Neutrophil (primary cell): Measurements from ENCODE around the gene ETFB.
"Not testable (repeated sequence)": the region's sequence is repeated elsewhere in the genome, so short reads cannot be mapped to it uniquely, and the experiment has no call there.

ENCODE experiments used
- H3K27ac ChIP-seq: fragments of 200-600 bp; sonication (generic); 2 replicates; pipeline ENCODE4 v1.5.1; 2016; ENCODE audit warnings: mild to moderate bottlenecking, moderate library complexity
- H3K27me3 ChIP-seq: fragments of 200-600 bp; sonication (generic); 2 replicates; pipeline ENCODE4 v1.6.0; 2016; ENCODE audit warnings: mild to moderate bottlenecking
- H3K36me3 ChIP-seq: fragments of 200-600 bp; sonication (generic); 2 replicates; pipeline ENCODE4 v1.5.1; 2017
- H3K4me1 ChIP-seq, 2 experiments: fragments of 200-600 bp in 1 of 2; sonication (generic) in 1 of 2; 1 replicate in 1 of 2; 2 replicates in 1 of 2; pipeline versions ENCODE4 v1.5.1 to v1.6.1; 2013 to 2016; ENCODE audit warnings: low read depth in 1 of 2, low read length in 1 of 2, mild to moderate bottlenecking in 1 of 2, moderate library complexity in 1 of 2; ENCODE audit not compliant: control insufficient read depth in 1 of 2, insufficient read depth in 1 of 2
- H3K4me3 ChIP-seq, 2 experiments: fragments of 200-600 bp in 1 of 2; sonication (generic) in 1 of 2; 1 replicate in 1 of 2; 2 replicates in 1 of 2; pipeline ENCODE4 v1.5.1; 2013 to 2016; ENCODE audit warnings: low read depth in 1 of 2, low read length in 1 of 2, mild to moderate bottlenecking in 1 of 2, moderate library complexity in 1 of 2
- H3K9me3 ChIP-seq: fragments of 200-600 bp; sonication (generic); 2 replicates; pipeline ENCODE4 v1.5.1; 2016
- CTCF ChIP-seq: fragments of 200-600 bp; sonication (generic); IDR thresholded peaks from 2 replicates; pipeline ENCODE4 v1.5.1; 2016; ENCODE audit warnings: antibody characterized with exemption

Gene ETFB

GRCh38 chr19:51365965-51366388 lies at the start of gene ETFB:
TSS of gene ETFB (minus strand) at chr19:51366388. CDS start at chr19:51366326, 62 bp downstream.
- Histone ChIP-seq H3K9me3 (no peaks in the 10 kb centered on the region), H3K27ac (peak within 1 kb of the TSS; percentile 86), H3K36me3 (no peaks in the 10 kb centered on the region), H3K4me3 (peak within 1 kb of the TSS; percentile 90 to 96), H3K27me3 (no peaks in the 10 kb centered on the region), H3K4me1 (peaks cover 47 to 55% of the 10 kb centered on the region in 2 experiments)
- TF ChIP-seq CTCF = peak; percentile 15

GRCh38 chr19:51415187-51415586 lies 49.0 kb upstream of the ETFB start:
- Histone ChIP-seq H3K27me3 (no peaks in the 10 kb centered on the region), H3K4me3 (no peak overlapping the region), H3K36me3 (peaks cover 51% of the 10 kb centered on the region), H3K9me3 (no peaks in the 10 kb centered on the region), H3K4me1 (peaks cover 28 to 33% of the 10 kb centered on the region in 2 experiments), H3K27ac (no peak overlapping the region)
- no peak for TF ChIP-seq CTCF

GRCh38 chr19:51410950-51411748 lies 45.0 kb upstream of the ETFB start:
- H3K36me3 ChIP-seq = peaks cover 51% of the 10 kb centered on the region
- H3K27me3 ChIP-seq = no peaks in the 10 kb centered on the region
- H3K9me3 ChIP-seq = no peaks in the 10 kb centered on the region
- H3K27ac ChIP-seq = no peak overlapping the region
- peaks cover 38 to 39% of the 10 kb centered on the region in 2 experiments for H3K4me1 ChIP-seq
- H3K4me3 ChIP-seq = no peak overlapping the region
- no peak for TF ChIP-seq CTCF

GRCh38 chr19:51407511-51408131 lies 41.4 kb upstream of the ETFB start:
- Histone ChIP-seq H3K4me1 (peaks cover 43 to 44% of the 10 kb centered on the region in 2 experiments), H3K27me3 (no peaks in the 10 kb centered on the region), H3K36me3 (peaks cover 21% of the 10 kb centered on the region), H3K9me3 (no peaks in the 10 kb centered on the region), H3K4me3 (peak overlapping the region in 1 of 2 experiments; percentile 29), H3K27ac (peak overlapping the region; percentile 92)
- no peak for TF ChIP-seq CTCF

- Histone ChIP-seq H3K27ac (no peak overlapping the region), H3K4me3 (no peak overlapping the region), H3K27me3 (no peaks in the 10 kb centered on the region), H3K4me1 (peaks cover 31 to 33% of the 10 kb centered on the region in 2 experiments), H3K9me3 (no peaks in the 10 kb centered on the region), H3K36me3 (no peaks in the 10 kb centered on the region)
- no peak for TF ChIP-seq CTCF
Observed at GRCh38 chr19:51402117-51402516, 35.9 kb upstream of the ETFB start.

GRCh38 chr19:51399936-51400335 lies 33.7 kb upstream of the ETFB start:
- not testable (repeated sequence) for H3K36me3 ChIP-seq, H3K4me3 ChIP-seq, H3K9me3 ChIP-seq, H3K27me3 ChIP-seq
- H3K27ac ChIP-seq = peak overlapping the region; percentile 50
- H3K4me1 ChIP-seq = peaks cover 29 to 33% of the 10 kb centered on the region in 2 experiments
